K562 (cell line): Measurements from ENCODE around the gene TRIP6. TPM values are rescaled to one million over a fixed set of nuclear protein-coding genes. Genes with fewer than 3 reads are reported as not detected.

Experiments
- ELF4 ChIP-seq: fragments of 450-650 bp; formaldehyde crosslinking; IDR thresholded peaks from 2 replicates; pipeline ENCODE4 v1.4.0; 2022; ENCODE audit warnings: missing genetic modification characterization
- HCFC1 ChIP-seq: IDR thresholded peaks from 2 replicates; pipeline ENCODE4 v1.6.1; 2012; ENCODE audit warnings: low read depth, low read length, improper control_type of control experiment
- KAT2B ChIP-seq: IDR thresholded peaks from one replicate; pipeline ENCODE4 v1.6.1; 2012; ENCODE audit warnings: low read depth, mild to moderate bottlenecking, control low read depth, inconsistent platforms, low read length, moderate library complexity
- MLLT1 ChIP-seq, 2 experiments: fragments of 450-650 bp; IDR thresholded peaks; 2 replicates each; pipeline ENCODE4 v1.6.1; 2016
- MYC ChIP-seq, 2 experiments: fragments of 250-450 bp in 1 of 2; sonication (Bioruptor Pico) in 1 of 2; IDR thresholded peaks; 2 replicates each; pipeline versions ENCODE4 v1.5.1 to v1.6.1; 2012 to 2021; ENCODE audit warnings: low read depth in 2 of 2, borderline replicate concordance in 1 of 2, improper control_type of control experiment in 1 of 2, low read length in 1 of 2, mild to moderate bottlenecking in 1 of 2, moderate library complexity in 1 of 2
- TBP ChIP-seq: optimal IDR thresholded peaks from 2 replicates; pipeline ENCODE3; 2011; ENCODE audit warnings: low read depth, low read length, improper control_type of control experiment
- TEAD1 ChIP-seq, 2 experiments: fragments of 450-650 bp in 1 of 2; sonication (generic) in 1 of 2; formaldehyde crosslinking; IDR thresholded peaks; 2 replicates each; pipeline versions ENCODE4 v1.4.0 to v1.8.0; 2020 to 2022; ENCODE audit warnings: mild to moderate bottlenecking in 2 of 2, missing genetic modification reagents in 1 of 2
- TFE3 ChIP-seq: fragments of 450-650 bp; formaldehyde crosslinking; IDR thresholded peaks from 2 replicates; pipeline ENCODE4 v1.4.0; 2020; ENCODE audit warnings: mild to moderate bottlenecking, mixed read lengths
- TSC22D4 ChIP-seq: fragments of 450-650 bp; IDR thresholded peaks from 2 replicates; pipeline ENCODE4 v1.6.1; 2016; ENCODE audit warnings: missing genetic modification characterization, missing biosample characterization, control low read depth
- ZNF318 ChIP-seq, 2 experiments: fragments of 450-650 bp; IDR thresholded peaks; 2 replicates each; pipeline ENCODE4 v1.6.1; 2016; ENCODE audit warnings: mild to moderate bottlenecking in 2 of 2, borderline replicate concordance in 1 of 2, low read depth in 1 of 2, moderate library complexity in 1 of 2
- polyA plus RNA-seq, 8 experiments: library from polyadenylated mRNA; depleted of rRNA in 4 of 8; stranded (reverse) in 5 of 8; unstranded in 3 of 8; fragments of >200 nt; fragmentation: Nextera tagmentation in 2 of 8; fragmentation: Illumina TruSeq in 1 of 8; extraction: Ambion mirVana in 2 of 8; extraction: Trizol in 1 of 8; gene quantifications; 2 replicates each; pipeline versions ENCODE4 v1.2.1 to v1.2.3, GENCODE V29; 2011 to 2014; ENCODE audit warnings: inconsistent platforms in 1 of 8, missing spikeins in 1 of 8
- total RNA-seq, 7 experiments: library from RNA; depleted of rRNA in 6 of 7; stranded (reverse); fragments of >200 nt in 6 of 7; fragmentation: Illumina TruSeq in 2 of 7; extraction: Trizol in 2 of 7; gene quantifications; 2 replicates each; pipeline versions ENCODE4 v1.2.1 to v1.2.3, GENCODE V29; 2011 to 2021; ENCODE audit warnings: low replicate concordance in 1 of 7
- TF ChIP-seq, protein P1 (sequence below), 2 experiments: IDR thresholded peaks; 2 replicates each; pipeline ENCODE4 v1.6.1; 2011; ENCODE audit warnings: borderline replicate concordance in 1 of 2, control low read depth in 1 of 2, low read depth in 1 of 2, low read length in 1 of 2, mild to moderate bottlenecking in 1 of 2, mixed read lengths in 1 of 2, moderate library complexity in 1 of 2; ENCODE audit not compliant: insufficient read depth in 1 of 2, insufficient read length in 1 of 2, poor library complexity in 1 of 2, severe bottlenecking in 1 of 2; ENCODE audit errors: extremely low read depth in 1 of 2

The TRIP6 gene
- total and polyA plus RNA-seq, 9 of the 15 experiments (the other 6 are each of a cell fraction or from before 2014, with no cell fraction given), result 5.9 to 141 (median 54.0) TPM

DNA sequence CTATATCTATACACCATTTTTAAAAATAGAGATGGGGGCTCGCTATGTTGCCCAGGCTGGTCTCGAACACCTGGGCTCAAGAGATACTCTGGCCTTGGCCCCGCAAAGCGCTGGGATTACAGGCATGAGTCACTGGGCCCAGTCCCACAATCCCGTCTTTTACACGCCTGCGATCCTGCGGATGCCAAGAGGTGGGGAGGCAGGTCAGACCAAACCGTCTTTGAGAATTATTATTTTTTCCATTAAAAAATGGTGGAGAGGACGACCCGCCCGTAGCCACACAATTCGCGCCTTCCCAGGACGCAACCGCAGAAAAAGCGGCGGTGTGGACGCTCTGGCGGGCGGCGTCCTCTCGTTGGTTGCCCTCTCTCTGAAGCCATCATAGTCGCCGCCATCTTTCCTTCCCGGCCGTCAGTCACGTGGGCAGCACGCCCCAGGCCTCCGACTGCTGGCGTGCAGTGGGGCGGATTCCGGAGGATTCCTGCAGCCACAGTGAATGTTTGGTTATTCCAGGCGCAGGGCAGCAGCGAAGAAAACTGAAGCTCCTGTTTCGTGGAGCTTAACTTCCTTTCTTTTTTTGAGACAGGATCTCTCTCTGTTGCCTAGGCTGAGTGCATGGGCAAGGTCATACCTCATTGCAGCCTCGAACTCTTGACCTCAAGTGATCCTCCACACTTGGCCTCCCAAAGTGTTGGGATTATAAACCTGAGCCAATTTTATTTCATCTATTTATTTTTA, 29.9 kb upstream of the TRIP6 start (continued):
- TF ChIP-seq ZNF318 (IDR thresholded peaks at IDR 0.05; ENCODE audit: borderline replicate concordance in 1 of 2, low read depth in 1 of 2) (0 out of 4 replicates have a peak, but pooled peaks of 1 of the 2 experiments have one; percentile 20), TFE3 (CRISPR knock-in tag) (peak; percentile 96), HCFC1 (peak; percentile 92), MLLT1 (IDR thresholded peaks at IDR 0.05) (peak; percentile 61 to 89; a peak in 3 of 4 replicates), MYC (IDR thresholded peaks at IDR 0.05; ENCODE audit: low read depth, low read length) (peak; percentile 88), MYC (CRISPR knock-in tag; IDR thresholded peaks at IDR 0.05; ENCODE audit: borderline replicate concordance, low read depth) (no peak), ELF4 (CRISPR knock-in tag) (no peak), KAT2B (no peak), TSC22D4 (tag) (no peak), TBP (peak; percentile 65), TEAD1 (CRISPR knock-in tag; IDR thresholded peaks at IDR 0.05) (peak in 1 of 2 experiments; percentile 40; a peak in 1 of 4 replicates)
- TF ChIP-seq, protein P1, sequence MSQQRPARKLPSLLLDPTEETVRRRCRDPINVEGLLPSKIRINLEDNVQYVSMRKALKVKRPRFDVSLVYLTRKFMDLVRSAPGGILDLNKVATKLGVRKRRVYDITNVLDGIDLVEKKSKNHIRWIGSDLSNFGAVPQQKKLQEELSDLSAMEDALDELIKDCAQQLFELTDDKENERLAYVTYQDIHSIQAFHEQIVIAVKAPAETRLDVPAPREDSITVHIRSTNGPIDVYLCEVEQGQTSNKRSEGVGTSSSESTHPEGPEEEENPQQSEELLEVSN (IDR thresholded peaks at IDR 0.05; ENCODE audit: borderline replicate concordance in 1 of 2, extremely low read depth in 1 of 2, insufficient read depth in 1 of 2, insufficient read length in 1 of 2, low read depth in 1 of 2, low read length in 1 of 2, poor library complexity in 1 of 2, severe bottlenecking in 1 of 2), result peak; percentile 79 to 82
